Osteocyte (in vitro differentiated cells): ENCODE measurements around the gene GHDC. TPM values are rescaled to one million over a fixed set of nuclear protein-coding genes. Genes with fewer than 3 reads are reported as not detected.
"Not testable (repeated sequence)": the region's sequence is repeated elsewhere in the genome, so short reads cannot be mapped to it uniquely, and the experiment has no call there.

ENCODE experiments used
- DNase-seq: peaks from one replicate; pipeline ENCODE4 v3.0.0; 2021; ENCODE audit warnings: mixed read lengths; ENCODE audit not compliant: unreplicated experiment; ENCODE audit errors: extremely low spot score
- H3K27ac Mint-ChIP-seq: one replicate; pipeline ENCODE4 v1.8.0; 2021; ENCODE audit warnings: mild to moderate bottlenecking, mixed read lengths; ENCODE audit not compliant: unreplicated experiment
- H3K27me3 Mint-ChIP-seq: one replicate; pipeline ENCODE4 v1.8.0; 2021; ENCODE audit warnings: mixed read lengths; ENCODE audit not compliant: unreplicated experiment
- H3K36me3 Mint-ChIP-seq: one replicate; pipeline ENCODE4 v1.8.0; 2021; ENCODE audit warnings: mixed read lengths; ENCODE audit not compliant: unreplicated experiment
- H3K4me1 Mint-ChIP-seq: one replicate; pipeline ENCODE4 v1.8.0; 2021; ENCODE audit warnings: mixed read lengths; ENCODE audit not compliant: unreplicated experiment
- H3K4me3 Mint-ChIP-seq: one replicate; pipeline ENCODE4 v1.8.0; 2021; ENCODE audit warnings: mild to moderate bottlenecking, moderate library complexity, mixed read lengths; ENCODE audit not compliant: unreplicated experiment
- H3K9me3 Mint-ChIP-seq: one replicate; pipeline ENCODE4 v1.8.0; 2021; ENCODE audit warnings: mixed read lengths; ENCODE audit not compliant: unreplicated experiment
- total RNA-seq: library from RNA; stranded (reverse); gene quantifications from 2 replicates; pipeline ENCODE4 v1.2.1, GENCODE V29; 2021
- TF ChIP-seq, protein P1 (sequence below): fragments of 200-600 bp; sonication (generic); IDR thresholded peaks from 2 replicates; pipeline ENCODE4 v1.5.0; 2021; ENCODE audit warnings: antibody characterized with exemption, mild to moderate bottlenecking, moderate library complexity

The GHDC gene
- total RNA-seq, 1 donor from 2014 or later, result 7.3 TPM

- Mint-ChIP-seq H3K4me3 (no peak overlapping the region), H3K36me3 (peaks cover 43% of the 10 kb centered on the region), H3K27me3 (no peaks in the 10 kb centered on the region), H3K27ac (no peak overlapping the region), H3K4me1 (no peaks in the 10 kb centered on the region), H3K9me3 (no peaks in the 10 kb centered on the region)
- TF ChIP-seq, protein P1, sequence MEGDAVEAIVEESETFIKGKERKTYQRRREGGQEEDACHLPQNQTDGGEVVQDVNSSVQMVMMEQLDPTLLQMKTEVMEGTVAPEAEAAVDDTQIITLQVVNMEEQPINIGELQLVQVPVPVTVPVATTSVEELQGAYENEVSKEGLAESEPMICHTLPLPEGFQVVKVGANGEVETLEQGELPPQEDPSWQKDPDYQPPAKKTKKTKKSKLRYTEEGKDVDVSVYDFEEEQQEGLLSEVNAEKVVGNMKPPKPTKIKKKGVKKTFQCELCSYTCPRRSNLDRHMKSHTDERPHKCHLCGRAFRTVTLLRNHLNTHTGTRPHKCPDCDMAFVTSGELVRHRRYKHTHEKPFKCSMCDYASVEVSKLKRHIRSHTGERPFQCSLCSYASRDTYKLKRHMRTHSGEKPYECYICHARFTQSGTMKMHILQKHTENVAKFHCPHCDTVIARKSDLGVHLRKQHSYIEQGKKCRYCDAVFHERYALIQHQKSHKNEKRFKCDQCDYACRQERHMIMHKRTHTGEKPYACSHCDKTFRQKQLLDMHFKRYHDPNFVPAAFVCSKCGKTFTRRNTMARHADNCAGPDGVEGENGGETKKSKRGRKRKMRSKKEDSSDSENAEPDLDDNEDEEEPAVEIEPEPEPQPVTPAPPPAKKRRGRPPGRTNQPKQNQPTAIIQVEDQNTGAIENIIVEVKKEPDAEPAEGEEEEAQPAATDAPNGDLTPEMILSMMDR, result no peak
- DNase-seq, result no peak
Observed at GRCh38 chr17:42212382-42212781, 18.1 kb upstream of the GHDC start.

GRCh38 chr17:42211921-42212341, 17.6 kb upstream of the GHDC start:
- H3K36me3 Mint-ChIP-seq, result peaks cover 42% of the 10 kb centered on the region
- H3K9me3 Mint-ChIP-seq, H3K27ac Mint-ChIP-seq, H3K4me3 Mint-ChIP-seq, DNase-seq, H3K27me3 Mint-ChIP-seq, H3K4me1 Mint-ChIP-seq: not testable (repeated sequence)

- no peaks in the 10 kb centered on the region for H3K4me1 Mint-ChIP-seq
- no peak overlapping the region for H3K4me3 Mint-ChIP-seq
- H3K27me3 Mint-ChIP-seq, result no peaks in the 10 kb centered on the region
- DNase-seq, result no peak
- no peaks in the 10 kb centered on the region for H3K9me3 Mint-ChIP-seq
- H3K36me3 Mint-ChIP-seq, result peaks cover 36% of the 10 kb centered on the region
- H3K27ac Mint-ChIP-seq, result no peak overlapping the region
- TF ChIP-seq, protein P1, result no peak
Observed at GRCh38 chr17:42210046-42210445, 15.8 kb upstream of the GHDC start.

GRCh38 chr17:42206153-42206612, 11.9 kb upstream of the GHDC start:
- not testable (repeated sequence) for H3K9me3 Mint-ChIP-seq, DNase-seq, H3K27ac Mint-ChIP-seq, H3K4me1 Mint-ChIP-seq, H3K27me3 Mint-ChIP-seq, H3K4me3 Mint-ChIP-seq
- peaks cover 40% of the 10 kb centered on the region for H3K36me3 Mint-ChIP-seq

- no peak overlapping the region for H3K27ac Mint-ChIP-seq
- H3K4me3 Mint-ChIP-seq, result no peak overlapping the region
- peaks cover 29% of the 10 kb centered on the region for H3K36me3 Mint-ChIP-seq
- TF ChIP-seq, protein P1, result no peak
- no peaks in the 10 kb centered on the region for H3K27me3 Mint-ChIP-seq
- H3K9me3 Mint-ChIP-seq, result no peaks in the 10 kb centered on the region
- H3K4me1 Mint-ChIP-seq, result no peaks in the 10 kb centered on the region
- DNase-seq, result no peak
Observed at GRCh38 chr17:42203354-42203753, 9.1 kb upstream of the GHDC start.

DNA sequence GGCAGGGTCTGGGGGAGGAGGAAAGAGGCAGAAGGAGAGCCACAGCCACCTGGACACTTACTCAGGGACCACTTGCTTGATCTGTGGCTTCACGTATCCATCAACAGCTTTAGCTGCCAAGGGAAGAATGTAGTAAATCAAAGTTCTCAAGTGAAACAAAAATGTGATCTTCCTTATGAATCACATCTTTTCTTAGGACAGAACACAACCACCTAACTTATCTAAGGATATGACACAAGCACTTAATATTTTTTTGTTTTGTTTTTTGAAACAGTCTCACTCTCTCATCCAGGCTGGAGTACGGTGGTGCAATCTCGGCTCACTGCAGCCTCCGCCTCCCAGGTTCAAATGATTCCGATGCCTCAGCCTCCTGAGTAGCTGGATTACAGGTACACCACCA, 8.4 kb upstream of the GHDC start:
- no peaks in the 10 kb centered on the region for H3K4me1 Mint-ChIP-seq
- H3K9me3 Mint-ChIP-seq, result no peaks in the 10 kb centered on the region
- H3K27me3 Mint-ChIP-seq, result no peaks in the 10 kb centered on the region
- TF ChIP-seq, protein P1, result no peak
- no peak overlapping the region for H3K27ac Mint-ChIP-seq
- DNase-seq, result no peak
- peaks cover 29% of the 10 kb centered on the region for H3K36me3 Mint-ChIP-seq
- H3K4me3 Mint-ChIP-seq, result no peak overlapping the region
